ENCODE measurements around the gene PROM1.

GRCh38 chr4:16119981-16120380 lies 36.2 kb upstream of the PROM1 start:
- no peak for TF ChIP-seq CTCF (IDR thresholded peaks at IDR 0.05)
- TF ChIP-seq GABPB1 (CRISPR knock-in tag; IDR thresholded peaks at IDR 0.05), result no peak
- no peak for TF ChIP-seq AR (CRISPR knock-in tag; IDR thresholded peaks at IDR 0.05)
- no peak for TF ChIP-seq SMAD3 (CRISPR knock-in tag; IDR thresholded peaks at IDR 0.05; ENCODE audit: borderline replicate concordance)
- no peak for TF ChIP-seq ATF3 (CRISPR knock-in tag; conservative IDR thresholded peaks at IDR 0.05)
- TF ChIP-seq PRDM15 (CRISPR knock-in tag; IDR thresholded peaks at IDR 0.05), result no peak
- no peak for TF ChIP-seq ATF1 (CRISPR knock-in tag; IDR thresholded peaks at IDR 0.05)
- TF ChIP-seq CREB1 (CRISPR knock-in tag; IDR thresholded peaks at IDR 0.05), result no peak
- TF ChIP-seq IRF2 (CRISPR knock-in tag; IDR thresholded peaks at IDR 0.05; ENCODE audit: borderline replicate concordance, low read depth), result no peak
- TF ChIP-seq ZBTB43 (CRISPR knock-in tag; IDR thresholded peaks at IDR 0.05), result no peak
- no peak for TF ChIP-seq MLX (CRISPR knock-in tag; IDR thresholded peaks at IDR 0.05)
- no peak for TF ChIP-seq PRRX2 (CRISPR knock-in tag; IDR thresholded peaks at IDR 0.05)
- TF ChIP-seq TEAD1 (CRISPR knock-in tag; IDR thresholded peaks at IDR 0.05), result no peak
- TF ChIP-seq E2F1 (CRISPR knock-in tag; IDR thresholded peaks at IDR 0.05), result no peak
